Tibial nerve (tissue), 4 donors: ENCODE results near the gene PDZD2.

Experiments used
- EP300 ChIP-seq, 2 donors: sonication (generic); formaldehyde crosslinking; IDR thresholded peaks; one replicate each; pipeline ENCODE4 v1.6.1; 2017; ENCODE audit warnings: antibody characterized with exemption in 2 of 2, mild to moderate bottlenecking in 1 of 2
- POLR2A ChIP-seq, 2 donors: fragments of 450-650 bp; IDR thresholded peaks; one replicate each; pipeline ENCODE4 v1.6.1; 2017; ENCODE audit warnings: antibody characterized with exemption in 2 of 2, mild to moderate bottlenecking in 2 of 2, moderate library complexity in 2 of 2
- TF ChIP-seq, protein P1 (sequence below), 5 experiments: fragments of 200-600 bp in 3 of 5; fragments of 450-650 bp in 2 of 5; sonication (generic) in 3 of 5; IDR thresholded peaks; one replicate each; pipeline ENCODE4 v1.5.1; 2016 to 2019; ENCODE audit warnings: antibody characterized with exemption in 5 of 5, mild to moderate bottlenecking in 3 of 5, moderate library complexity in 2 of 5

DNA sequence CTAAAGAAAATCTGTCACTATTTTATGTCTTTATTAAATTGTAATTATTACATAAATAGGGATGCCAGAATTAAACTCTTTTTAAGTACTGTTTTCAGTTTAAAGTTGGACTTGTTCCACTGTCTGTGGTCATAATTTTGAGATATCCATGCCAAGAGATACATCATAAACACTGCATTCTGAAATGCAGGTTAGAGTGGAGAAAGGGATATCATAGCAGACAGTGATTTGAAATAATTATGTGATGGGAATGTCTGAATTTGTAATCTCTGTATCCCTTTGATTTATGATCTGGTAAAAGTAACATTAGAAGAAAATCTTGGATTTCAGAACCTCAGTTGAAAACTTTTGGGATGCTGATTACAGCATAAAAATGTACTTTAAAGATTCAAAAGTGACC lies 313.1 kb downstream of the PDZD2 start:
- TF ChIP-seq, protein P1, sequence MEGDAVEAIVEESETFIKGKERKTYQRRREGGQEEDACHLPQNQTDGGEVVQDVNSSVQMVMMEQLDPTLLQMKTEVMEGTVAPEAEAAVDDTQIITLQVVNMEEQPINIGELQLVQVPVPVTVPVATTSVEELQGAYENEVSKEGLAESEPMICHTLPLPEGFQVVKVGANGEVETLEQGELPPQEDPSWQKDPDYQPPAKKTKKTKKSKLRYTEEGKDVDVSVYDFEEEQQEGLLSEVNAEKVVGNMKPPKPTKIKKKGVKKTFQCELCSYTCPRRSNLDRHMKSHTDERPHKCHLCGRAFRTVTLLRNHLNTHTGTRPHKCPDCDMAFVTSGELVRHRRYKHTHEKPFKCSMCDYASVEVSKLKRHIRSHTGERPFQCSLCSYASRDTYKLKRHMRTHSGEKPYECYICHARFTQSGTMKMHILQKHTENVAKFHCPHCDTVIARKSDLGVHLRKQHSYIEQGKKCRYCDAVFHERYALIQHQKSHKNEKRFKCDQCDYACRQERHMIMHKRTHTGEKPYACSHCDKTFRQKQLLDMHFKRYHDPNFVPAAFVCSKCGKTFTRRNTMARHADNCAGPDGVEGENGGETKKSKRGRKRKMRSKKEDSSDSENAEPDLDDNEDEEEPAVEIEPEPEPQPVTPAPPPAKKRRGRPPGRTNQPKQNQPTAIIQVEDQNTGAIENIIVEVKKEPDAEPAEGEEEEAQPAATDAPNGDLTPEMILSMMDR (IDR thresholded peaks at IDR 0.05), result no peak
- TF ChIP-seq POLR2A (IDR thresholded peaks at IDR 0.05), result no peak
- TF ChIP-seq EP300 (IDR thresholded peaks at IDR 0.05), result no peak
